ENCODE results near the gene POLR1C.
"Not testable (repeated sequence)": the region's sequence is repeated elsewhere in the genome, so short reads cannot be mapped to it uniquely, and the experiment has no call there.

The POLR1C gene, protein sequence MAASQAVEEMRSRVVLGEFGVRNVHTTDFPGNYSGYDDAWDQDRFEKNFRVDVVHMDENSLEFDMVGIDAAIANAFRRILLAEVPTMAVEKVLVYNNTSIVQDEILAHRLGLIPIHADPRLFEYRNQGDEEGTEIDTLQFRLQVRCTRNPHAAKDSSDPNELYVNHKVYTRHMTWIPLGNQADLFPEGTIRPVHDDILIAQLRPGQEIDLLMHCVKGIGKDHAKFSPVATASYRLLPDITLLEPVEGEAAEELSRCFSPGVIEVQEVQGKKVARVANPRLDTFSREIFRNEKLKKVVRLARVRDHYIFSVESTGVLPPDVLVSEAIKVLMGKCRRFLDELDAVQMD

DNA sequence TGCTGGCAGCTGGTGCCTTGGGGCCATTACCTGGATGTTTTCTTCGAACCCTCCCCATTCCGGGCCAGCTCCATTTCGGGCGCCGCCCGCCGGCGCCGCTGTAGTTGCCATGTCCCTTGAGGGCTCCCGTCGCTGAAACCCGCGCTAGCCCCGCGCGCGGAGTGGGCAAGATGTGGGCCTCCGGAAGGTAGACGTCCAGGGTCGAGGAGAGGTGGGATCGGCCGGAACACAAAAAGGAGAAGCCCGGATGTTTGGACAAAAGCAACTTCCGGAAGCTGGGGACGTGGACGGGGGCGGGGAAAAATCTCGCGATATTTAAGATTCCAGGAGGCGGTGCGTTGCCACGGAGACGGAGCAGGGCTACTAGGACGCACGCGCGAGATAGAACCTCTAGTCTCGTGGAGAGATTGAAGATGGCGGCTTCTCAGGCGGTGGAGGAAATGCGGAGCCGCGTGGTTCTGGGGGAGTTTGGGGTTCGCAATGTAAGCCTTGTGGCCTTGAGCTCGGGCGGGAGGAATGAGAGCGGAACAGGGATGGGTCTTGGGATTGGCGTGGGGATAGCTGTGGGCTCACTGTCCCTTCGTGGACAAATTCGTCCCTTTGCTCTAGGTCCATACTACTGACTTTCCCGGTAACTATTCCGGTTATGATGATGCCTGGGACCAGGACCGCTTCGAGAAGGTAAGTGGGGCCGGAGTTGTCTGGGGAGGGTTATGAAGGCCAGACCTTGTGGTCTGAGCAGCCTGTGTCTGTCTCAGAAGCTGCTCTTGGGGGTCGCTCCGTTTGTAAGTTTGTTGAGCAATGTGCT lies at the start of gene POLR1C, which contains the start of gene YIPF3:
POLR1C (plus strand) TSS at position 393 of the 808 bp plus-strand sequence; CDS start at position 414, 21 bp downstream.
YIPF3 (minus strand) TSS at position 230 of the 808 bp plus-strand sequence; CDS start at position 111, 119 bp downstream.
- Histone ChIP-seq H3K36me3 (ENCODE audit: insufficient read depth, low read length) (peaks cover 43% of the 10 kb centered on the region; the same call in 1 of the 2 replicates), H3K4me2 (ENCODE audit: low read depth, low read length, poor library complexity, severe bottlenecking) (peak within 1 kb of the TSS; percentile 96), H3K79me2 (ENCODE audit: insufficient read depth, low read length) (peaks cover 69% of the 10 kb centered on the region), H3K9me2 (replicated peaks; ENCODE audit: low read depth, low read length) (no peaks in the 10 kb centered on the region), H3F3A (ENCODE audit: low read depth) (no peaks in the 10 kb centered on the region), H2AFZ (ENCODE audit: low read length) (peak within 1 kb of the TSS; percentile 88), H3K9ac (ENCODE audit: low read depth, low read length, poor library complexity, severe bottlenecking) (peak within 1 kb of the TSS; percentile 97), H3K4me1 (ENCODE audit: insufficient read depth, low read length, poor library complexity, severe bottlenecking) (peaks cover 38% of the 10 kb centered on the region), H4K20me1 (ENCODE audit: insufficient read depth, low read length, poor library complexity, severe bottlenecking) (peaks cover 31% of the 10 kb centered on the region), H3K4me3 (ENCODE audit: low read length, poor library complexity, severe bottlenecking) (peak within 1 kb of the TSS; percentile 93), H3K9me3 (ENCODE audit: insufficient read depth, low read depth, low read length) (no peaks in the 10 kb centered on the region), H3K27me3 (ENCODE audit: insufficient read depth, low read length, poor library complexity, severe bottlenecking) (no peaks in the 10 kb centered on the region)
- TF ChIP-seq, protein P1, sequence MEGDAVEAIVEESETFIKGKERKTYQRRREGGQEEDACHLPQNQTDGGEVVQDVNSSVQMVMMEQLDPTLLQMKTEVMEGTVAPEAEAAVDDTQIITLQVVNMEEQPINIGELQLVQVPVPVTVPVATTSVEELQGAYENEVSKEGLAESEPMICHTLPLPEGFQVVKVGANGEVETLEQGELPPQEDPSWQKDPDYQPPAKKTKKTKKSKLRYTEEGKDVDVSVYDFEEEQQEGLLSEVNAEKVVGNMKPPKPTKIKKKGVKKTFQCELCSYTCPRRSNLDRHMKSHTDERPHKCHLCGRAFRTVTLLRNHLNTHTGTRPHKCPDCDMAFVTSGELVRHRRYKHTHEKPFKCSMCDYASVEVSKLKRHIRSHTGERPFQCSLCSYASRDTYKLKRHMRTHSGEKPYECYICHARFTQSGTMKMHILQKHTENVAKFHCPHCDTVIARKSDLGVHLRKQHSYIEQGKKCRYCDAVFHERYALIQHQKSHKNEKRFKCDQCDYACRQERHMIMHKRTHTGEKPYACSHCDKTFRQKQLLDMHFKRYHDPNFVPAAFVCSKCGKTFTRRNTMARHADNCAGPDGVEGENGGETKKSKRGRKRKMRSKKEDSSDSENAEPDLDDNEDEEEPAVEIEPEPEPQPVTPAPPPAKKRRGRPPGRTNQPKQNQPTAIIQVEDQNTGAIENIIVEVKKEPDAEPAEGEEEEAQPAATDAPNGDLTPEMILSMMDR (conservative IDR thresholded peaks at IDR 0.05; ENCODE audit: low read length) = no peak
- TF ChIP-seq EZH2phosphoT487 (IDR thresholded peaks at IDR 0.05; ENCODE audit: borderline replicate concordance) = no peak

DNA sequence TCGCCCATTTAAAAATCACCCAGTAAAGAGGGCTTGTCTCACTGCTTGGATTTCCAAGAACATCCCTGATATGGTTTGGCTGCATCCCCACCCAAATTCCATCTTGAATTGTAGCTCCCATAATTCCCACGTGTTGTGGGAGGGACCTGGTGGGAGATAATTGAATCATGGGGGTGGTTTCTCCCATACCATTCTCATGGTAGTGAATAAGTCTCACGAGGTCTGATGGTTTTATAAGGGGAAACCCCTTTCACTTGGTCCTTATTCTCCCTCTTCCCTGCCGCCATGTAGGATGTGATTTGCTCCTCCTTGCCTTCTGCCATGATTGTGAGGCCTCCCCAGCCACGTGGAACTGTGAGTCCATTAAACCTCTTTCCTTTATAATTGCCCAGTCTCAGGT lies 49.6 kb upstream of the POLR1C start:
- not testable (repeated sequence) for H3K9me3 ChIP-seq (ENCODE audit: insufficient read depth, low read depth, low read length); H3K9me2 ChIP-seq (replicated peaks; ENCODE audit: low read depth, low read length); H3F3A ChIP-seq (ENCODE audit: low read depth); H3K4me3 ChIP-seq (ENCODE audit: low read length, poor library complexity, severe bottlenecking); H3K9ac ChIP-seq (ENCODE audit: low read depth, low read length, poor library complexity, severe bottlenecking); H3K36me3 ChIP-seq (ENCODE audit: insufficient read depth, low read length); H3K4me1 ChIP-seq (ENCODE audit: insufficient read depth, low read length, poor library complexity, severe bottlenecking); H4K20me1 ChIP-seq (ENCODE audit: insufficient read depth, low read length, poor library complexity, severe bottlenecking); H2AFZ ChIP-seq (ENCODE audit: low read length); H3K79me2 ChIP-seq (ENCODE audit: insufficient read depth, low read length); H3K27me3 ChIP-seq (ENCODE audit: insufficient read depth, low read length, poor library complexity, severe bottlenecking); H3K4me2 ChIP-seq (ENCODE audit: low read depth, low read length, poor library complexity, severe bottlenecking)

DNA sequence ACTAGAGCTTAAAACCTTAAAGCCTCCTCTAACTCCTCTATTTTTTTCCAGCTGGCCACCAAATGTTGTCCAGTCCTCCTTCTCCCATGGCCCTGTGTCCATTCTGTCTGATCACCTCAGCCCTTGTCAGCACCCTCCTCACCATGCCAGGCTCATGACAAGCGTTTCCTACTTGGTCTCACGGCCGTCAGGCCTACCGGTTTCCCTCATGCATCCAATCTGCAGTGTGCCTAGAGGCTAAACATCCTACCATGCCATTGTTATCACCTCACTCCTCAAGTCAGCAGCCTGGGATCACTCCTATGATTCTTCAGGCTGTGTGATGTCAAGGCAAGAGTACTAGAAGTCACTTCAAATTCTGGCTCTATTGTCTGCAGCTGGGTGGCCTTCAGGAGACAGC lies 49.1 kb upstream of the POLR1C start:
- Histone ChIP-seq H3K9ac (ENCODE audit: low read depth, low read length, poor library complexity, severe bottlenecking) (no peak overlapping the region), H3K36me3 (ENCODE audit: insufficient read depth, low read length) (no peaks in the 10 kb centered on the region), H3K4me1 (ENCODE audit: insufficient read depth, low read length, poor library complexity, severe bottlenecking) (no peaks in the 10 kb centered on the region), H4K20me1 (ENCODE audit: insufficient read depth, low read length, poor library complexity, severe bottlenecking) (no peaks in the 10 kb centered on the region), H3F3A (ENCODE audit: low read depth) (no peaks in the 10 kb centered on the region), H3K27me3 (ENCODE audit: insufficient read depth, low read length, poor library complexity, severe bottlenecking) (no peaks in the 10 kb centered on the region), H3K9me2 (replicated peaks; ENCODE audit: low read depth, low read length) (no peaks in the 10 kb centered on the region), H3K9me3 (ENCODE audit: insufficient read depth, low read depth, low read length) (no peaks in the 10 kb centered on the region), H2AFZ (ENCODE audit: low read length) (no peak overlapping the region), H3K79me2 (ENCODE audit: insufficient read depth, low read length) (no peaks in the 10 kb centered on the region), H3K4me3 (ENCODE audit: low read length, poor library complexity, severe bottlenecking) (no peak overlapping the region), H3K4me2 (ENCODE audit: low read depth, low read length, poor library complexity, severe bottlenecking) (no peak overlapping the region)
- TF ChIP-seq, protein P1 (conservative IDR thresholded peaks at IDR 0.05; ENCODE audit: low read length) = no peak
- TF ChIP-seq EZH2phosphoT487 (IDR thresholded peaks at IDR 0.05; ENCODE audit: borderline replicate concordance) = no peak
